HG03342 (cell line): ENCODE measurements around the gene ZFAND3.

Source experiments
- ATAC-seq: cut with Tn5 transposase; IDR thresholded peaks from one replicate; pipeline ENCODE4 v1.9.1; 2021; ENCODE audit warnings: mild to moderate bottlenecking, moderate library complexity; ENCODE audit not compliant: unreplicated experiment

ZFAND3 gene

GRCh38 chr6:38144365-38144945 is 324.9 kb downstream of the ZFAND3 start:
- ATAC-seq: no peak

- no peak for ATAC-seq
Observed at GRCh38 chr6:38146021-38146733, 326.6 kb downstream of the ZFAND3 start.

GRCh38 chr6:38146734-38147027 is 327.2 kb downstream of the ZFAND3 start:
- no peak for ATAC-seq

GRCh38 chr6:38148606-38149005 is 329.1 kb downstream of the ZFAND3 start:
- ATAC-seq: no peak

GRCh38 chr6:38149531-38149930 is 330.0 kb downstream of the ZFAND3 start:
- no peak for ATAC-seq

GRCh38 chr6:38150021-38150420 is 330.5 kb downstream of the ZFAND3 start:
- no peak for ATAC-seq

GRCh38 chr6:38150681-38151296 is 331.3 kb downstream of the ZFAND3 start:
- no peak for ATAC-seq

- no peak for ATAC-seq
Observed at GRCh38 chr6:38151580-38152500, 332.3 kb downstream of the ZFAND3 start.

GRCh38 chr6:38152620-38153019 is 333.1 kb downstream of the ZFAND3 start:
- no peak for ATAC-seq

- no peak for ATAC-seq
Observed at GRCh38 chr6:38153076-38153797, 333.7 kb downstream of the ZFAND3 start.

- ATAC-seq: no peak
Observed at GRCh38 chr6:38153798-38154345, 334.3 kb downstream of the ZFAND3 start.

- ATAC-seq: no peak
Observed at GRCh38 chr6:38154731-38155130, 335.2 kb downstream of the ZFAND3 start.

GRCh38 chr6:38155144-38155543 is 335.6 kb downstream of the ZFAND3 start:
- no peak for ATAC-seq

GRCh38 chr6:38155621-38156204 is 336.2 kb downstream of the ZFAND3 start:
- no peak for ATAC-seq

- ATAC-seq: no peak
Observed at GRCh38 chr6:38156818-38157565, 337.5 kb downstream of the ZFAND3 start.

- ATAC-seq: no peak
Observed at GRCh38 chr6:38157905-38158304, 338.4 kb downstream of the ZFAND3 start.

- no peak for ATAC-seq
Observed at GRCh38 chr6:38158762-38159350, 339.3 kb downstream of the ZFAND3 start.

GRCh38 chr6:38159596-38159995 is 340.1 kb downstream of the ZFAND3 start:
- no peak for ATAC-seq

- no peak for ATAC-seq
Observed at GRCh38 chr6:38160831-38161230, 341.3 kb downstream of the ZFAND3 start.
